ENCODE results near the gene LITAFD. TPM values are rescaled to one million over a fixed set of nuclear protein-coding genes. Genes with fewer than 3 reads are reported as not detected.
A peak's percentile ranks its signal among the peaks of the same experiment; 100 is the strongest.

Gene LITAFD
- total RNA-seq, 1 donor from 2014 or later, result not detected

- TF ChIP-seq CTCF (IDR thresholded peaks at IDR 0.05), result no peak
- intact Hi-C loops (cut with micrococcal nuclease), result no loop called here
- Mint-ChIP-seq H3K27ac (no peak overlapping the region), H3K36me3 (ENCODE audit: low read depth) (peaks cover 65% of the 10 kb centered on the region), H3K4me1 (peaks cover 18% of the 10 kb centered on the region), H3K4me3 (no peak overlapping the region), H3K9me3 (no peaks in the 10 kb centered on the region), H3K27me3 (no peaks in the 10 kb centered on the region)
- ChIA-PET CTCF (interaction anchor here (2.2 kb wide), 1 partner anchor 31 kb away, joined by 7 read pairs; no protein-coding TSS in a partner anchor), POLR2A (no interaction called here)
- DNase-seq (no peak), ATAC-seq (ENCODE audit: low read depth) (no peak)
Observed at GRCh38 chr16:8849411-8850011, 32.6 kb upstream of the LITAFD start.

- ChIA-PET CTCF (interaction anchor here (2.2 kb wide), 1 partner anchor 30 kb away, joined by 7 read pairs; no protein-coding TSS in a partner anchor), POLR2A (interaction anchor here (2.4 kb wide), 1 partner anchor 18 kb away, joined by 9 read pairs; the partner anchor contains the start of gene CARHSP1)
- intact Hi-C loops (cut with micrococcal nuclease), result no loop called here
- ATAC-seq (ENCODE audit: low read depth), result peak; percentile 34
- TF ChIP-seq CTCF (IDR thresholded peaks at IDR 0.05), result no peak
- no peaks in the 10 kb centered on the region for H3K27me3 Mint-ChIP-seq
- H3K27ac Mint-ChIP-seq, result peak overlapping the region; percentile 69
- peaks cover 16% of the 10 kb centered on the region for H3K4me1 Mint-ChIP-seq
- no peak overlapping the region for H3K4me3 Mint-ChIP-seq
- no peak for DNase-seq
- peaks cover 65% of the 10 kb centered on the region for H3K36me3 Mint-ChIP-seq (ENCODE audit: low read depth)
- no peaks in the 10 kb centered on the region for H3K9me3 Mint-ChIP-seq
Observed at GRCh38 chr16:8850279-8850885, 31.8 kb upstream of the LITAFD start.

- Mint-ChIP-seq H3K36me3 (ENCODE audit: low read depth) (peaks cover 72% of the 10 kb centered on the region), H3K9me3 (no peaks in the 10 kb centered on the region), H3K4me1 (peaks cover 21% of the 10 kb centered on the region), H3K4me3 (no peak overlapping the region), H3K27ac (no peak overlapping the region), H3K27me3 (no peaks in the 10 kb centered on the region)
- no peak for ATAC-seq (ENCODE audit: low read depth)
- no peak for DNase-seq
- POLR2A ChIA-PET, result interaction anchor here (2.4 kb wide), 1 partner anchor 16 kb away, joined by 9 read pairs; the partner anchor contains the start of gene CARHSP1
- intact Hi-C loops (cut with micrococcal nuclease), result no loop called here
- no peak for TF ChIP-seq CTCF (IDR thresholded peaks at IDR 0.05)
- CTCF ChIA-PET, result interaction anchor here (2.2 kb wide), 1 partner anchor 28 kb away, joined by 7 read pairs; no protein-coding TSS in a partner anchor
Observed at GRCh38 chr16:8851761-8852403, 30.3 kb upstream of the LITAFD start.

GRCh38 chr16:8852534-8852933 lies 29.6 kb upstream of the LITAFD start:
- ChIA-PET POLR2A (interaction anchor here (2.4 kb wide), 1 partner anchor 16 kb away, joined by 9 read pairs; the partner anchor contains the start of gene CARHSP1), CTCF (interaction anchor here (1.4 kb wide), 1 partner anchor 28 kb away, joined by 3 read pairs; no protein-coding TSS in a partner anchor)
- Mint-ChIP-seq H3K27me3 (no peaks in the 10 kb centered on the region), H3K9me3 (no peaks in the 10 kb centered on the region), H3K4me3 (no peak overlapping the region), H3K4me1 (peaks cover 23% of the 10 kb centered on the region), H3K36me3 (ENCODE audit: low read depth) (peaks cover 73% of the 10 kb centered on the region), H3K27ac (no peak overlapping the region)
- intact Hi-C loops (cut with micrococcal nuclease), result no loop called here
- DNase-seq (no peak), ATAC-seq (ENCODE audit: low read depth) (no peak)
- no peak for TF ChIP-seq CTCF (IDR thresholded peaks at IDR 0.05)

GRCh38 chr16:8853150-8853549 lies 29.0 kb upstream of the LITAFD start:
- H3K9me3 Mint-ChIP-seq, result no peaks in the 10 kb centered on the region
- H3K4me1 Mint-ChIP-seq, result peaks cover 26% of the 10 kb centered on the region
- H3K27me3 Mint-ChIP-seq, result no peaks in the 10 kb centered on the region
- no peak for ATAC-seq (ENCODE audit: low read depth)
- H3K36me3 Mint-ChIP-seq (ENCODE audit: low read depth), result peaks cover 71% of the 10 kb centered on the region
- DNase-seq, result no peak
- no peak overlapping the region for H3K4me3 Mint-ChIP-seq
- no peak for TF ChIP-seq CTCF (IDR thresholded peaks at IDR 0.05)
- intact Hi-C loops (cut with micrococcal nuclease), result no loop called here
- no peak overlapping the region for H3K27ac Mint-ChIP-seq
- ChIA-PET POLR2A (interaction anchor here (0.5 kb wide), 1 partner anchor 8 kb away, joined by 3 read pairs; no protein-coding TSS in a partner anchor), CTCF (interaction anchor here (1.4 kb wide), 1 partner anchor 27 kb away, joined by 3 read pairs; no protein-coding TSS in a partner anchor)
